ENCODE measurements around the gene RFX7.
"Not testable (repeated sequence)": the region's sequence is repeated elsewhere in the genome, so short reads cannot be mapped to it uniquely, and the experiment has no call there.

The RFX7 gene

GRCh38 chr15:56205061-56205876 lies 38.4 kb downstream of the RFX7 start:
- no peak for TF ChIP-seq ZNF274 (IDR thresholded peaks at IDR 0.05; ENCODE audit: low read depth, low read length)
- no peak overlapping the region for H3K4me3 ChIP-seq (ENCODE audit: low read length)

DNA sequence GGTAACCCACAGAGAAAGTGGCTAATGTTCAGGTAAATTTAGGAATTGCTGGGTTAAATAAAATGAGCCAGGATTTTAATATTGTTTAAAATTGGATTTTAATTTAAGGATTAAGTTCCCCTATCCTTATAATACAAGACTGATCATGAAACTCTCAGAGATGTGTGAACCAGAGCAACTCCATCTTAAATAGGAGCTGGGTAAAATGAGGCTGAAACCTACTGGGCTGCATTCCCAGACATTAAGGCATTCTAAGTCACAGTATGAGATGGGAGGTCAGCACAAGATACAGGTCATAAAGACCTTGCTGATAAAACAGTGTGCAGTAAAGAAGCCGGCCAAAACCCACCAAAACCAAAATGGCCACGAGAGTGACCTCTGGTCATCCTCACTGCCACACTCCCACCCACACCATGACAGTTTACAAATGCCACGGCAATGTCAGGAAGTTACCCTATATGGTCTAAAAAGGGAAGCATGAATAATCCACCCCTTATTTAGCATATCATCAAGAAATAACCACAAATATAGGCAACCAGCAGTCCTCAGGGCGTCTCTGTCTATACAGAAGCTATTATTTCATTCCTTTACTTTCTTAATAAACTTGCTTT lies 40.3 kb downstream of the RFX7 start:
- H3K4me3 ChIP-seq (ENCODE audit: low read length), result not testable (repeated sequence)

DNA sequence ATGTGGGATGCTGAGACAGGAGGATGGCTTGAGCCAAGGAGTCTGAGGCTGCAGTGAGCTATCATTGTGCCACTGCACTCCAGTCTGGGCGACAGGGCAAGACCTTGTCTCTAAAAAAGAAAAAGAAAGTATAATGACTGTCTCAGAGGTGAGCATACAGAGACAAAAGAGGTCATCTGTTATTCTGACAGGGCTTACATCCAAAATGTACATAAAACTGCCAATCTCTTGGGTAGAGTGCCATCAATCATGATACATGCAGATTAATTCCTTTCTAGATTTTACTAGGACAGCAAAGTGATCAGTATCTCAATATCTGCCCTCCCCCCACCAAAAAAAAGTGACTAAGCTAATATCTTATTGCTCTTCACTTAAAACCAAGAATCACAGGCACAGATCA lies 41.0 kb downstream of the RFX7 start:
- no peak for TF ChIP-seq ZNF274 (IDR thresholded peaks at IDR 0.05; ENCODE audit: low read depth, low read length)
- H3K4me3 ChIP-seq (ENCODE audit: low read length), result no peak overlapping the region

GRCh38 chr15:56199038-56199437 lies 44.6 kb downstream of the RFX7 start:
- TF ChIP-seq ZNF274 (IDR thresholded peaks at IDR 0.05; ENCODE audit: low read depth, low read length), result no peak
- H3K4me3 ChIP-seq (ENCODE audit: low read length), result no peak overlapping the region

GRCh38 chr15:56194035-56194434 lies 49.6 kb downstream of the RFX7 start:
- no peak for TF ChIP-seq ZNF274 (IDR thresholded peaks at IDR 0.05; ENCODE audit: low read depth, low read length)
- no peak overlapping the region for H3K4me3 ChIP-seq (ENCODE audit: low read length)

- no peak overlapping the region for H3K4me3 ChIP-seq (ENCODE audit: low read length)
- TF ChIP-seq ZNF274 (IDR thresholded peaks at IDR 0.05; ENCODE audit: low read depth, low read length), result no peak
Observed at GRCh38 chr15:56192659-56193442, 50.8 kb downstream of the RFX7 start.

DNA sequence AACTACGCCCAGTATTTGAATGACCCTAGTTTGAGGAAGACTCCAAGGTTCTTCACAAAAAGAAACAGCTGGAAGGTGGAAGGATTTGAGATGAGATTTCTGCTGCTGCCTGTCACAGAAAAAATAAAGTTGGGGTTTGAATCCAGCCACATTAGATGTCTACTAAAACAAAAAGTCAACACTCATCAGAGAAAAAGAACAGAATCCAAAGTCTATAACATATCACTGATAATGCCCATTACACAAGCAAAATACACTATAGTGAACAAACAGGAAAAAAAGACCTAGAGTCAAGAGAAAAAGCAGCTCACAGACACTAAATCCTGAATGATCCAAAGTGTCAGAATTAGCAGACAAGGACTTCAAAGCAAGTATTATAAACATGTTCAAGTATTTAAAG lies 56.0 kb downstream of the RFX7 start:
- no peak for TF ChIP-seq ZNF274 (IDR thresholded peaks at IDR 0.05; ENCODE audit: low read depth, low read length)
- no peak overlapping the region for H3K4me3 ChIP-seq (ENCODE audit: low read length)

GRCh38 chr15:56185980-56186379 lies 57.7 kb downstream of the RFX7 start:
- H3K4me3 ChIP-seq (ENCODE audit: low read length), result no peak overlapping the region
- no peak for TF ChIP-seq ZNF274 (IDR thresholded peaks at IDR 0.05; ENCODE audit: low read depth, low read length)

DNA sequence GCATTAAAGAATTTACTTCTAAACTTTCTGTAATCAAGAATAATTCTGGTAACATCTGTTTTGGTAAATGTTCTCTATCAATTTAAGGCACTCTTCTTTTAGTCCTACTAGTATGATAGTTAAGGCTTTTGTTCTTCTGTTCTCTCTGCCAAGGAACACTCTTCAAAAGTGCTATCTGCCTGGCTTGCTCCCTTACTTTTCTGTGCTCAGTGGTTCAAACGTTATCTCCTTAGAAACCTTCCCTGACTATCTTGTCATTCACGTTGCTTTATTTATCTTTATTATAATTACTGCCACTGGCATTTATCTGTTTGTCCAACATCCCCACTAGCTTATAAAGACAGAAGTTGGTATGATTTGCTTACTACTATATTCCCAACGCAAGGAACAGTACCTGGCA lies 59.2 kb downstream of the RFX7 start:
- TF ChIP-seq ZNF274 (IDR thresholded peaks at IDR 0.05; ENCODE audit: low read depth, low read length), result no peak
- H3K4me3 ChIP-seq (ENCODE audit: low read length), result no peak overlapping the region

- TF ChIP-seq ZNF274 (IDR thresholded peaks at IDR 0.05; ENCODE audit: low read depth, low read length), result no peak
- no peak overlapping the region for H3K4me3 ChIP-seq (ENCODE audit: low read length)
Observed at GRCh38 chr15:56180851-56181250, 62.8 kb downstream of the RFX7 start.

GRCh38 chr15:56176996-56177395 lies 66.7 kb downstream of the RFX7 start:
- TF ChIP-seq ZNF274 (IDR thresholded peaks at IDR 0.05; ENCODE audit: low read depth, low read length), result no peak
- no peak overlapping the region for H3K4me3 ChIP-seq (ENCODE audit: low read length)

- TF ChIP-seq ZNF274 (IDR thresholded peaks at IDR 0.05; ENCODE audit: low read depth, low read length), result no peak
- no peak overlapping the region for H3K4me3 ChIP-seq (ENCODE audit: low read length)
Observed at GRCh38 chr15:56175788-56176187, 67.9 kb downstream of the RFX7 start.

GRCh38 chr15:56174649-56175048 lies 69.0 kb downstream of the RFX7 start:
- no peak overlapping the region for H3K4me3 ChIP-seq (ENCODE audit: low read length)
- TF ChIP-seq ZNF274 (IDR thresholded peaks at IDR 0.05; ENCODE audit: low read depth, low read length), result no peak

DNA sequence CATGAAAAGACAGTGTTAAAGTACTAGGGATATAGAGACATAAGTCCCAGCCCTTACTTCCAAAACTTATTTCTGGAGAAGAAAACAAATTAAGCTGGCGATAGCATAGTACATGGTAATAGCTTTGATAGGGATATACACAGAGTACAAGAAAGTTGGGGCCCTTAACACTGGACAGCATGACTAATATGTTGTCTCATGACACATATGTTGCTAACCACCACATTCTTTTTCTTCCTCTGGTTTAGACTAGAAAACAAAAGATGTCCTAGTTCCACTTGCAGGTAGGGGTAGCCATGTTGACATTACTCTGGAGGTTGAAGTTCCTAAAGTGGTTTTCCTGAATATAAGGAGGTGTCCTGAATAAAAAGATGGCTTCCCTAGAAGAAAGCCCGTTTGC lies 75.3 kb downstream of the RFX7 start:
- no peak overlapping the region for H3K4me3 ChIP-seq (ENCODE audit: low read length)
- TF ChIP-seq ZNF274 (IDR thresholded peaks at IDR 0.05; ENCODE audit: low read depth, low read length), result no peak

DNA sequence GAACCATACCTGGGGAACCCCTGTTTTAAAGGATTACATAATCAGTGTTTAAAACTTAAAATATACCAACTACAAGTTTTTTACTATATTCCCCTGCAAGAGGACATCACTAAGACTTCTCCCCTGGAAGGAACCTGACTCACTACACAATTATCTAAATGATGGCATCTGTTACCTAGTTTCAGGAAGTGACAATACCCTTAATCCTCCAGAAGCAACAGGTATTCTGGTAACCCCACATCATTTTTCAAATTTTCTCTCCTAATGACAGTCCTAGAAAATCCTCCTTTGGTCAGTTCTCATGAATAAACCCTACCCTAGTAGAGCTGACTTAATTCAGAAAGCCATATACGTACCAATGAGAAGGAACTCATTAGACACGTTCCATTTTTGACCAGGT lies 78.4 kb downstream of the RFX7 start:
- no peak for TF ChIP-seq ZNF274 (IDR thresholded peaks at IDR 0.05; ENCODE audit: low read depth, low read length)
- H3K4me3 ChIP-seq (ENCODE audit: low read length), result no peak overlapping the region

Data from GM08714 (cell line).